KBM-7 (cell line): ENCODE measurements around the gene PARG.
"Not testable (repeated sequence)": the region's sequence is repeated elsewhere in the genome, so short reads cannot be mapped to it uniquely, and the experiment has no call there.

ENCODE experiments used
- DNase-seq: peaks from one replicate; pipeline ENCODE4 v3.0.0-alpha.2; 2015
- in situ Hi-C: fragments of 300-500 bp; cut with MboI; formaldehyde crosslinking; loops from 2 replicates; pipeline ENCODE4 v1.14.3; 2020; ENCODE audit warnings: low sequenced_read_pairs, low pct_unique_long_range_greater_than_20kb, mixed read lengths

PARG gene

GRCh38 chr10:49834976-49835375 lies 106.9 kb downstream of the PARG start:
- no peak for DNase-seq
- in situ Hi-C loops = no loop called here

GRCh38 chr10:49834201-49834600 lies 107.6 kb downstream of the PARG start:
- in situ Hi-C loops = no loop called here

DNA sequence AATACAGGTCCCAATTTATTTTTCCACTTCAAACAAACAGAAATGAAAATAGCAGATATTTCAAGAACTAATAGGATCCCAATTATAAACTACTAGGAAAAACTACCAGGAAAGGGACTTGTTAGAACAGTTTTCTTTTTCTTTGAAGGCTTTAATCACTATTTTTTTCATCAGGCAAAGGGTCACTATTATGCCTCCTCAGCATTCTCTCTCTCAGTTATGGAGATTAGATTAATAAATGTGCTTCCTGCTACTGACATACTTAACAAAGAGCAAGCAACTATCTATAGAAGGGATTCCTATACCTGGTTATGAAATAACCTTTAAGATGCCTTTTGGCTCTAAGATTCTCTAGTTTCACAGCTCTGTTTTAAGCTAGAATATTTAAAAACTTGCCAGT lies 108.7 kb downstream of the PARG start:
- in situ Hi-C loops = no loop called here
- DNase-seq = no peak

More at GRCh38 chr10:49834201-49834600, 107.6 kb downstream of the PARG start:
- DNase-seq = no peak

- DNase-seq = no peak
- in situ Hi-C loops = no loop called here
Observed at GRCh38 chr10:49831352-49832035, 110.3 kb downstream of the PARG start.

GRCh38 chr10:49830846-49831245 lies 111.0 kb downstream of the PARG start:
- in situ Hi-C loops = no loop called here
- DNase-seq = no peak

DNA sequence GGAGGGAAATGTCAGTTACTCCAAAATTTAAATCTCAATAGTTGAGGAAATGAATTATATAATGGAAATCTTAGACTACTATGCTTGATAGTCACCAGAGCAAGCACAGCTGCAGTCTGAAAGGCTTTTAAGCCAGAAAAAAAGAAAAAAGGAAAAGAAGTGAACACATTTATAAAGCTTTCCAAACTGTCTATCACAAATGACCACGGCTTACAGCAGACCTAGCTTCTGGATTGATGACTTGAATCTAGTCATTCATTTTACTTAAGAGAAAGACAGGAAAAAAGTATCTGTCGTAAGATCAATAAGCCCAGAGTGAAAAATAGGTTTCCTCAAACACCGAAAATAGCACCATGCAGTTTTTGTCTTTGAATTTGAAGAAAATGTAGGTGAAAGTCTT lies 111.8 kb downstream of the PARG start:
- no peak for DNase-seq
- in situ Hi-C loops = no loop called here

DNA sequence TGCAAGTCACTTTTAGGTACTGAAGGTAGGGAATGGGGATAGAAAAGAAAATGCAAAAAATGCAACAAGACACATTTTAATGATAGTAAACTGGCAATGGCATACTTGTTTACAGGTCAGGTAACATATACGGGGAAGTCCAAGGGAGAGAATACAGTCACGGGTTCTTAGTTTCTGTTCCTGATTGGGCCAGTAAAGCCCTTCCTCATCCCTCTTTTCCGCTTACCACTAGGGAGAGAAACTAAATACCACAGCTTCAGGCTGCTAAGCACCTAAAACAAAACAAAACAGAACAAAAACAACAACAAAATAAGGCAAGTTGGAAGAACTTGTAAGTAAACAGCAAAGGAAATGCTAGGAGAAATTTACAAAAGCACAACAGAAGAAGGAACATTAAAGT lies 114.5 kb downstream of the PARG start:
- in situ Hi-C loops = no loop called here

GRCh38 chr10:49819234-49819958 lies 122.4 kb downstream of the PARG start:
- in situ Hi-C loops = no loop called here
- no peak for DNase-seq

More for the DNA sequence above, 114.5 kb downstream of the PARG start:
- no peak for DNase-seq

GRCh38 chr10:49817845-49818244 lies 124.0 kb downstream of the PARG start:
- in situ Hi-C loops = no loop called here
- DNase-seq = no peak

DNA sequence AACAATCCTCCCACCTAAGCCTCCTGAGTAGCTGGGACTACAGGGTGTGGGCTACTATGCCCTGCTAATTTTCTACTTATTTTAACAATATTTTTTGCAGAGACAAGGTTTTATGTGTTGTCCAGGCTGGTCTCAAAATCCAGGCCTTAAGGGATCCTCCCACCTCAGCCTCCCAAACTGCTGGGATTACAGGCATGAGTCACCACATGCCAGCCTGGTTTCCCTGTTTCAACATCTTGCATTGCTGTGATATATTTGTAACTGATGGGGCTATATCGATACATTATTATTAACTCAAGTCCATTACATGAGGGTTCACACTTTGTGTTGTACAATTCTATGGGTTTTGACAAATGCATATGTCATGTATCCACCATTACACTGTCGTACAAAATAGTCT lies 137.8 kb downstream of the PARG start:
- DNase-seq = no peak
- in situ Hi-C loops = no loop called here

- DNase-seq = no peak
- in situ Hi-C loops = no loop called here
Observed at GRCh38 chr10:49798275-49798674, 143.6 kb downstream of the PARG start.

DNA sequence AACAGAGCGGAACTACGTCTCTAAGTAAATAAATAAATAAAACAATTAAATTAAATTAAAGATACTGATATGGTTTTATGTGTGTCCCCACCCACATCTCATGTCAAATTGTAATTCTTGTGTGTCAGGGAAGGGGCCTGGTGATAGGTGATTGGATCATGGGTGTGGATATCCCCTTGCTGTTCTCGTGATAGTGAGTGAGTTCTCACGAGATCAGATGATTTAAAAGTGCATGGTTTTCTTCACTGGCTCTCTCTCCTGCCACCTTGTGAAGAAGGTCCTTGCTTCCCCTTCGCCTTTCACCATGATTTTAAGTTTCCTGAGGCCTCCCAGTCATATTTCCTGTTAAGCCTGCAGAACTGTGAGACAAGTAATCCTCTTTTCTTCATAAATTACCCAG lies 150.7 kb downstream of the PARG start:
- no peak for DNase-seq
- in situ Hi-C loops = no loop called here

GRCh38 chr10:49784681-49785080 lies 157.1 kb downstream of the PARG start:
- no peak for DNase-seq
- in situ Hi-C loops = no loop called here

GRCh38 chr10:49783645-49784044 lies 158.2 kb downstream of the PARG start:
- no peak for DNase-seq
- in situ Hi-C loops = no loop called here

- in situ Hi-C loops = no loop called here
- DNase-seq = no peak
Observed at GRCh38 chr10:49781247-49781646, 160.6 kb downstream of the PARG start.

DNA sequence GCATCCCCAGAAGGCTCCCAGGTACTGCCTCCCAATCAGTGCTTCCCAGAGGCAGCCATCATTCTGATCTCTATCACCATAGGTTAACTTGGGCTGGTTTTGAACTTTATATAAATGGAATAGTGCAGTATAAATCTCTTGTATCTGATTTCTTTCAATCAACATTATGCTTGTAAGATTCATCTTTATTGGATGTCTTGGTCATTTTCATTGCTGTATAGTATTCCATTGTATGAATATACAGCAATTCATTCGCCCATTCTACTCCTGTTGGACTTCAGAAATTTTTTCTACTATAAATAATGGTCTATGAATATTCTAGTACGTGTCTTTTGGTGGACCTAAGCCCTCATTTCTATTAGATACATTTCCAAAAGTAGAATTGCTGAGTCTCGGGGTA lies 163.6 kb downstream of the PARG start:
- DNase-seq = no peak
- in situ Hi-C loops = no loop called here

DNA sequence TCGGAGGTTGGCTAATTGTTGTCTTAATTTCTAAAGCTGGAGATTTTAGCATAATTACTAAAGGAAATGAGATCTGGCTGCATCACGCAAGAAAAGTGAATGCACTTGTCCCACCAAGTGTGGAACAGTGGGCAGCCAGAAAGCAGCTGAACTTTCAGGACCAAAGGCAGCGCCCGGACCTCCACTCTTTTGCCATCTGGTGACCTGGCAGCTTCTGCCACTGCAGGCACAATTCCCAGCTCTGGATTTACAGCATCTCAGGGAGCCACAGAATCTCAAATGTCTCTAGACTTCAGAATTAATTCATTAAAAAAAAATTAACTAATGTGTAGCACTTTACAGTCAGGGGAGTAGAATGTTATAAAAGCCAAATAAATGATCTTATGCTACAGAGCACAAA lies 165.0 kb downstream of the PARG start:
- in situ Hi-C loops = no loop called here

GRCh38 chr10:49775014-49775413 lies 166.8 kb downstream of the PARG start:
- no peak for DNase-seq
- in situ Hi-C loops = no loop called here

More for the DNA sequence above, 165.0 kb downstream of the PARG start:
- no peak for DNase-seq

DNA sequence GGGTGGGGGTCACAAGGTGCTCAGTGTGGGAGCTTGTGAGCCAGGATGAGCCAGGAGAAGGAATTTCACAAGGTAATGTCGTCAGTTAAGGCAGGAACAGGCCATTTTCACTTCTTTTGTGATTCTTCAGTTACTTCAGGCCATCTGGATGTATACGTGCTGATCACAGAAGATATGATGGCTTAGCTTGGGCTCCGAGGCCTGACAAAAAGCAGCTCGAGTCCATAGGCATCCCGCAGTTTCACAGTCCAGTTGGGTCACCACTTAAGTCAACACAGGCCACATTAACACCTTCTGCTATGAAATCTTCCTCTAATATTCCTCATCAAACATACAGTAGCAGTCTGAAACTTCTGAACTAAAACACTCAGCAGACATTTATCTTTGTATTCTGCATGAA lies 168.9 kb downstream of the PARG start:
- in situ Hi-C loops, DNase-seq: not testable (repeated sequence)

GRCh38 chr10:49771046-49771445 lies 170.8 kb downstream of the PARG start:
- DNase-seq, in situ Hi-C loops: not testable (repeated sequence)

- in situ Hi-C loops = no loop called here
- no peak for DNase-seq
Observed at GRCh38 chr10:49769692-49770091, 172.1 kb downstream of the PARG start.
